22Rv1 (cell line): ENCODE results near the gene SLC10A1.

Experiments used
- H3K27ac ChIP-seq: fragments of 450-650 bp; 2 replicates; pipeline ENCODE4 v1.5.1; 2017
- ZFX ChIP-seq: fragments of 450-650 bp; IDR thresholded peaks from 2 replicates; pipeline ENCODE4 v1.6.1; 2017; ENCODE audit warnings: antibody characterized with exemption, borderline replicate concordance
- TF ChIP-seq, protein P1 (sequence below): fragments of 450-650 bp; IDR thresholded peaks from 2 replicates; pipeline ENCODE4 v1.5.1; 2017; ENCODE audit warnings: mild to moderate bottlenecking

The SLC10A1 gene

GRCh38 chr14:69796797-69797500 is at the start of gene SLC10A1:
TSS of gene SLC10A1 (minus strand) at chr14:69797241. CDS start at chr14:69797155, 86 bp downstream.
- no peak within 1 kb of the TSS for H3K27ac ChIP-seq
- TF ChIP-seq ZFX = no peak
- TF ChIP-seq, protein P1, sequence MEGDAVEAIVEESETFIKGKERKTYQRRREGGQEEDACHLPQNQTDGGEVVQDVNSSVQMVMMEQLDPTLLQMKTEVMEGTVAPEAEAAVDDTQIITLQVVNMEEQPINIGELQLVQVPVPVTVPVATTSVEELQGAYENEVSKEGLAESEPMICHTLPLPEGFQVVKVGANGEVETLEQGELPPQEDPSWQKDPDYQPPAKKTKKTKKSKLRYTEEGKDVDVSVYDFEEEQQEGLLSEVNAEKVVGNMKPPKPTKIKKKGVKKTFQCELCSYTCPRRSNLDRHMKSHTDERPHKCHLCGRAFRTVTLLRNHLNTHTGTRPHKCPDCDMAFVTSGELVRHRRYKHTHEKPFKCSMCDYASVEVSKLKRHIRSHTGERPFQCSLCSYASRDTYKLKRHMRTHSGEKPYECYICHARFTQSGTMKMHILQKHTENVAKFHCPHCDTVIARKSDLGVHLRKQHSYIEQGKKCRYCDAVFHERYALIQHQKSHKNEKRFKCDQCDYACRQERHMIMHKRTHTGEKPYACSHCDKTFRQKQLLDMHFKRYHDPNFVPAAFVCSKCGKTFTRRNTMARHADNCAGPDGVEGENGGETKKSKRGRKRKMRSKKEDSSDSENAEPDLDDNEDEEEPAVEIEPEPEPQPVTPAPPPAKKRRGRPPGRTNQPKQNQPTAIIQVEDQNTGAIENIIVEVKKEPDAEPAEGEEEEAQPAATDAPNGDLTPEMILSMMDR = no peak

DNA sequence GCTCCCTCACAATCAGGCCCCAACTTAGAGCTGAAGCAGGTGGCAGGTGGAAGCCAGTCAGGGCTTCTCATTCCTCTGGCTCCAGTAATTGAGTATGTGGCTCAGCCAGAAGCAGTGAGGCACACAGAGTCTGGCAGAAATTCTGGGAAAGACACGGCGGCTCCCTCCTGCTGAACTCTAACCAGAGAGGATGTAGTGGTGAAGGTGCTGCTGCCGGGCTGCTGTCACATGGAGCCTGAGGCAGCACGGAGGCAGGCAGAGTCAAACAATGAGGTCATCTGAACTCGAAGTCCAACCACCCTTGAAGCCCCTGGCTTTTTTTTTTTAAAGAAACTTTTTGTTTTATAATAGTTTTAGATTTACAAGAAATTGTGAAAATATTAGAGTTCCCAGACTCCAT is 48.7 kb upstream of the SLC10A1 start:
- TF ChIP-seq, protein P1 = no peak
- no peak for TF ChIP-seq ZFX
- H3K27ac ChIP-seq = no peak overlapping the region

DNA sequence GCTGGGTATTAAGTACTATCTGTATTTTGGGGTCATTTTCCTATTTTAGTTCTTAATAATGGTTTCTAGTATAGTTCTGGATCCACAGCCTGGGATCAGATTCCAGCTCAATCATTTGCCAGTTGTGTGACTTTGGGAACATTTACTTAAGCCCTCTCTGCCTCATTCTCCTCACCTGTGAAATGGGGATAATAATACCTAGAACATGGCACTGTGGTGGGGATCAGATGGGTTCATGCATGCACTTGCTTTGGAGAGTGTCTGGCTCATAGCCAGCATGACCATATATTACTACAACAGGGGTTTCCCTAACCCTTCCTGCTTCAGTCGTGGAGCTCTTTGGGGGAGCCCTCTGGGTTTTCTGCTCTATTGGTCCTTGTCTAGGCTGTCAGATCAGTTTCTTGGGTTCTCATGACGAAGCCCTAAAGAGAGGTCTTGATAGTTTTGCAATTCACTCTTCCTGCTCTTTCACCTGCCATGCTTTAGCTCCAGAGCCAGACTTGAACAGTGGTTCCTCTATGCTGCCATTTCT is 48.1 kb upstream of the SLC10A1 start:
- no peak overlapping the region for H3K27ac ChIP-seq
- no peak for TF ChIP-seq ZFX
- TF ChIP-seq, protein P1 = no peak

GRCh38 chr14:69844171-69844570 is 47.1 kb upstream of the SLC10A1 start:
- H3K27ac ChIP-seq = no peak overlapping the region
- no peak for TF ChIP-seq ZFX
- TF ChIP-seq, protein P1 = no peak

- TF ChIP-seq, protein P1 = no peak
- TF ChIP-seq ZFX = no peak
- no peak overlapping the region for H3K27ac ChIP-seq
Observed at GRCh38 chr14:69842686-69843420, 45.8 kb upstream of the SLC10A1 start.

- H3K27ac ChIP-seq = no peak overlapping the region
Observed at GRCh38 chr14:69841656-69842055, 44.6 kb upstream of the SLC10A1 start.

More at GRCh38 chr14:69841656-69842055, 44.6 kb upstream of the SLC10A1 start:
- TF ChIP-seq ZFX = no peak
- TF ChIP-seq, protein P1 = no peak
